WI38 (cell line): ENCODE measurements around the gene GRIA4.

ENCODE experiments used
- H3K4me3 ChIP-seq: 2 replicates; pipeline ENCODE4 v1.5.1; 2011; ENCODE audit warnings: low read depth, mild to moderate bottlenecking, control low read depth, low read length
- CTCF ChIP-seq: IDR thresholded peaks from 2 replicates; pipeline ENCODE4 v1.5.1; 2012; ENCODE audit warnings: low read depth, mild to moderate bottlenecking, control low read depth, low read length

GRIA4 gene

GRCh38 chr11:105612771-105613170, 2.9 kb downstream of the GRIA4 start:
- H3K4me3 ChIP-seq = no peak overlapping the region
- TF ChIP-seq CTCF = no peak

- no peak for TF ChIP-seq CTCF
- no peak overlapping the region for H3K4me3 ChIP-seq
These were observed 3.3 kb downstream of the GRIA4 start for GRCh38 chr11:105613183-105613582.

- no peak overlapping the region for H3K4me3 ChIP-seq
- no peak for TF ChIP-seq CTCF
These were observed 8.6 kb downstream of the GRIA4 start for GRCh38 chr11:105618343-105618955.

GRCh38 chr11:105619556-105619955, 9.7 kb downstream of the GRIA4 start:
- H3K4me3 ChIP-seq = no peak overlapping the region
- no peak for TF ChIP-seq CTCF

GRCh38 chr11:105622016-105622415, 12.1 kb downstream of the GRIA4 start:
- TF ChIP-seq CTCF = no peak
- no peak overlapping the region for H3K4me3 ChIP-seq

- no peak for TF ChIP-seq CTCF
- no peak overlapping the region for H3K4me3 ChIP-seq
These were observed 22.4 kb downstream of the GRIA4 start for GRCh38 chr11:105632316-105632715.

- TF ChIP-seq CTCF = no peak
- no peak overlapping the region for H3K4me3 ChIP-seq
These were observed 25.6 kb downstream of the GRIA4 start for GRCh38 chr11:105635466-105635865.
